Activated naive CD4-positive, alpha-beta T cell treated with anti-CD3 and anti-CD28 coated beads, Interleukin-2, amount 10 ng/mL, durations not matched to agents 5 hours and 36 hours (primary cell): ENCODE results near the gene SCARF2. TPM values are rescaled to one million over a fixed set of nuclear protein-coding genes. Genes with fewer than 3 reads are reported as not detected.

Experiments used
- total RNA-seq, 2 experiments: library from RNA; stranded (reverse); gene quantifications; one replicate each; pipeline ENCODE4 v1.2.3, GENCODE V29; 2021

SCARF2 gene, protein sequence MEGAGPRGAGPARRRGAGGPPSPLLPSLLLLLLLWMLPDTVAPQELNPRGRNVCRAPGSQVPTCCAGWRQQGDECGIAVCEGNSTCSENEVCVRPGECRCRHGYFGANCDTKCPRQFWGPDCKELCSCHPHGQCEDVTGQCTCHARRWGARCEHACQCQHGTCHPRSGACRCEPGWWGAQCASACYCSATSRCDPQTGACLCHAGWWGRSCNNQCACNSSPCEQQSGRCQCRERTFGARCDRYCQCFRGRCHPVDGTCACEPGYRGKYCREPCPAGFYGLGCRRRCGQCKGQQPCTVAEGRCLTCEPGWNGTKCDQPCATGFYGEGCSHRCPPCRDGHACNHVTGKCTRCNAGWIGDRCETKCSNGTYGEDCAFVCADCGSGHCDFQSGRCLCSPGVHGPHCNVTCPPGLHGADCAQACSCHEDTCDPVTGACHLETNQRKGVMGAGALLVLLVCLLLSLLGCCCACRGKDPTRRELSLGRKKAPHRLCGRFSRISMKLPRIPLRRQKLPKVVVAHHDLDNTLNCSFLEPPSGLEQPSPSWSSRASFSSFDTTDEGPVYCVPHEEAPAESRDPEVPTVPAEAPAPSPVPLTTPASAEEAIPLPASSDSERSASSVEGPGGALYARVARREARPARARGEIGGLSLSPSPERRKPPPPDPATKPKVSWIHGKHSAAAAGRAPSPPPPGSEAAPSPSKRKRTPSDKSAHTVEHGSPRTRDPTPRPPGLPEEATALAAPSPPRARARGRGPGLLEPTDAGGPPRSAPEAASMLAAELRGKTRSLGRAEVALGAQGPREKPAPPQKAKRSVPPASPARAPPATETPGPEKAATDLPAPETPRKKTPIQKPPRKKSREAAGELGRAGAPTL
- total RNA-seq = 1 to 10 TPM; 1.7 to 1.9 TPM

GRCh38 chr22:20437613-20438426 lies at the start of gene SCARF2:
SCARF2 (minus strand) TSS chr22:20437825; CDS start chr22:20437754, 71 bp downstream.

DNA sequence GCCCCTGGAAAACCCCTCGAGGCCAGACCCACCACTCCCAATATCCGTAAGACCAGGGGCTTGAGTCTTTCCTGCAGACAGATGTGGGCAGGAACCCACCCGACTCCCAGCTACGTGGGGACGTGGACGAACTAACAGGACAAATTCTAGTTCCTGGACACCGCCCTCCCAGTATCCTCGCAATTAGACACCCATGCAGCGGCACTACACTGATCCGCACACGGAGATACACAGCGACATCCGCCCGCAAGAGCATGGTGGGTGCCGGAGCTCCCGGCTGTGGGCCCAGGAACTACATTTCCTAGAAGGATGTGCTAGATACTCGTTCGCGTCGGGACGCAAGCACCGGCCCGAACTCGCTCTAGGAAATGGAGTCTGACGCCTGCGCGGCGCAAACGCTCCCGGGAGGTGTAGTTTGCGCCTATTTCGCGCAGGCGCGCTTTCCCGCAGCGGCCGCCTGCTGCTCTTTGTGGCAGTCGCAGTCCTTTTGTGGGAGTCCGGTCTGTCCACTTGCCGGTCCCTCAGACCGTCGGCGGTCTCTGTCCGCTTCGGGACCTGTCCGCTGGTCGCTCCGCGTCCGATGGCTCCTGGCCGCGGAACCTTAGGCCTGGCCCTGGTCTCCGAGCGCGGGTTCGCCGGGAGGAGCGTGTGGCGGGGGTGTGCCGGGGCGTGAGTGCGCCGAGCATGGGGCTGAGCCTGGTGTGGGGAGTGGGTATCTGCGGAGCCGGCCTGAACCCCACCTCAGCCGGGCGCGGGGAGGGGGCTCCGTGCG lies 43.7 kb downstream of the SCARF2 start, which contains the start of gene ZNF74:
Gene ZNF74, plus strand, starts transcription at position 447 of the 772 bp plus-strand sequence. CDS start 478 bp downstream, outside the sequence.

Other genes starting within 250 kb of the SCARF2 start
- gene RTN4R, start 169.5 kb downstream of the SCARF2 start, total RNA-seq = 1 to 10 TPM; 5.2 to 5.4 TPM
- 10 to 100 TPM; 67.8 to 67.9 TPM for gene DGCR6L, start 117.8 kb downstream of the SCARF2 start, total RNA-seq
- 10 to 100 TPM; 12.1 to 13.1 TPM for gene ZNF74, start 43.7 kb downstream of the SCARF2 start, total RNA-seq
- gene KLHL22, start 58.0 kb upstream of the SCARF2 start, total RNA-seq = 10 to 100 TPM; 38.8 to 40.4 TPM
- 100 to 1,000 TPM; 185 to 187 TPM for gene MED15, start 69.8 kb upstream of the SCARF2 start, total RNA-seq